DOHH2 (cell line): ENCODE data around the gene HMGN1.

Experiments
- H3F3A ChIP-seq: fragments of 200-600 bp; sonication (generic), shearing (Covaris generic); 2 replicates; pipeline ENCODE4 v1.6.0; 2016; ENCODE audit warnings: antibody characterized with exemption, mild to moderate bottlenecking; ENCODE audit not compliant: control insufficient read depth, insufficient read depth
- H3K27ac ChIP-seq: fragments of 200-600 bp; sonication (generic); 2 replicates; pipeline ENCODE4 v1.5.1; 2014; ENCODE audit warnings: low read depth, mild to moderate bottlenecking, low read length, moderate library complexity
- H3K27me3 ChIP-seq: fragments of 200-600 bp; sonication (generic); 2 replicates; pipeline ENCODE4 v1.6.1; 2014; ENCODE audit warnings: mild to moderate bottlenecking, low read length, mixed read lengths; ENCODE audit not compliant: control insufficient read depth
- H3K36me3 ChIP-seq: fragments of 200-600 bp; sonication (generic); 2 replicates; pipeline ENCODE4 v1.6.1; 2014; ENCODE audit warnings: mild to moderate bottlenecking, low read length, moderate library complexity, mixed read lengths; ENCODE audit not compliant: control insufficient read depth
- H3K4me1 ChIP-seq: fragments of 200-600 bp; sonication (generic); 2 replicates; pipeline ENCODE4 v1.6.1; 2014; ENCODE audit warnings: mild to moderate bottlenecking, low read length, mixed read lengths; ENCODE audit not compliant: control insufficient read depth
- H3K4me2 ChIP-seq: fragments of 200-600 bp; sonication (generic); 2 replicates; pipeline ENCODE4 v1.6.0; 2014; ENCODE audit warnings: mild to moderate bottlenecking, low read length, moderate library complexity
- H3K4me3 ChIP-seq: fragments of 200-600 bp; sonication (generic); 2 replicates; pipeline ENCODE4 v1.5.1; 2014; ENCODE audit warnings: mild to moderate bottlenecking, low read length, mixed read lengths
- H3K79me2 ChIP-seq: fragments of 200-600 bp; sonication (generic); 2 replicates; pipeline ENCODE4 v1.6.1; 2014; ENCODE audit warnings: mild to moderate bottlenecking, low read length, mixed read lengths; ENCODE audit not compliant: control insufficient read depth
- H3K9me2 ChIP-seq: fragments of 200-600 bp; sonication (generic); replicated peaks from 2 replicates; pipeline ENCODE4 v1.6.1; 2014; ENCODE audit warnings: mild to moderate bottlenecking, low read length, mixed read lengths; ENCODE audit not compliant: control insufficient read depth
- H3K9me3 ChIP-seq: fragments of 200-600 bp; sonication (generic); 2 replicates; pipeline ENCODE4 v1.6.1; 2014; ENCODE audit warnings: antibody characterized with exemption, low read length, mixed read lengths; ENCODE audit not compliant: control insufficient read depth, insufficient read depth
- H4K20me1 ChIP-seq: fragments of 200-600 bp; sonication (generic); 2 replicates; pipeline ENCODE4 v1.6.0; 2014; ENCODE audit warnings: low read depth, mild to moderate bottlenecking, antibody characterized with exemption, low read length, moderate library complexity; ENCODE audit not compliant: control insufficient read depth, insufficient read depth
- CTCF ChIP-seq: fragments of 200-600 bp; sonication (generic); IDR thresholded peaks from one replicate; pipeline ENCODE4 v1.5.1; 2014; ENCODE audit warnings: antibody characterized with exemption, mild to moderate bottlenecking, low read depth, low read length; ENCODE audit not compliant: poor library complexity, severe bottlenecking
- EZH2phosphoT487 ChIP-seq: fragments of 200-600 bp; sonication (generic); IDR thresholded peaks from 2 replicates; pipeline ENCODE4 v1.6.1; 2017; ENCODE audit warnings: borderline replicate concordance, mild to moderate bottlenecking, antibody characterized with exemption, low read length, moderate library complexity, mixed read lengths

HMGN1 gene

DNA sequence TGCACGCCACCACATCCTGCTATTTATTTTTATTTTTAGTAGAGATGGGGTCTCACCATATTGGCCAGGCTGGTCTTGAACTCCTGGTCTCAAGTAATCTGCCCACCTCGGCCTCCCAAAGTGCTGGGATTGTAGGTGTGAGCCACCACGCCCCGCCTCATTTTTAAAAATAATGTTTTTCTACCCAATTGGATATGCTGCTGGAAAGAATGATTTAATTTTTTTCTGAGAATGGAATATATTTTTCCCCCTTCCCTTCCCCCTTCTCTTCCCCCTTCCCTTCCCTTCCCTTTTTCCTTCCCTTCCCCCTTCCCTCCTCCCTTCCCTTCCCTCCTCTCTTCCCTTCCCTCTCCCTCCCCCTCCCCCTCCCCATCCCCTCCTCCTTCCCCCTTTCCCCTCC is 17.7 kb upstream of the HMGN1 start:
- Histone ChIP-seq H3F3A (no peaks in the 10 kb centered on the region), H4K20me1 (no peaks in the 10 kb centered on the region), H3K36me3 (no peaks in the 10 kb centered on the region), H3K27ac (no peak overlapping the region), H3K9me2 (no peaks in the 10 kb centered on the region), H3K4me2 (no peak overlapping the region), H3K9me3 (no peaks in the 10 kb centered on the region), H3K27me3 (no peaks in the 10 kb centered on the region), H3K4me1 (peaks cover 13% of the 10 kb centered on the region), H3K79me2 (no peaks in the 10 kb centered on the region), H3K4me3 (no peak overlapping the region)
- no peak for TF ChIP-seq EZH2phosphoT487
- TF ChIP-seq CTCF: no peak

DNA sequence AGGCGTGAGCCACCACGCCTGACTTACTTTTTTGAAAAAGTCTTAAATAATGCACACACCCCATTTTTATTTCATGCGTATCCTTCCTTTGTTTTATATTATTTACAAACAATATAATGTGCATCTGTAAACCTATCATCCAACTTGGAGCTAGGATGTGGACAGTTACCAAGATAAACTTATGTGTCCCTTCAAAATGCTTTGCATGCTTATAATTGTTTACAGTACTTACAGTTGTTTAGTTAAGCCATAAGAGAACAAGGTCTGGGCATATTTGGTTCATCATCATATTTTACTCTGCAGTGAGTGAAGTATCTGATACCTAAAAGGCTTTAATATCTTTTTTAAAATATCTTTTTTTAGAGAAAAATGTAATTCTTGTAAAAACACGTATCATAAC is 16.1 kb upstream of the HMGN1 start:
- H3K79me2 ChIP-seq: no peaks in the 10 kb centered on the region
- H3K27me3 ChIP-seq: no peaks in the 10 kb centered on the region
- H3K4me3 ChIP-seq: no peak overlapping the region
- H3K9me3 ChIP-seq: no peaks in the 10 kb centered on the region
- H3K9me2 ChIP-seq: no peaks in the 10 kb centered on the region
- H3F3A ChIP-seq: no peaks in the 10 kb centered on the region
- H3K4me1 ChIP-seq: no peaks in the 10 kb centered on the region
- no peak overlapping the region for H3K4me2 ChIP-seq
- H4K20me1 ChIP-seq: no peaks in the 10 kb centered on the region
- no peaks in the 10 kb centered on the region for H3K36me3 ChIP-seq
- no peak for TF ChIP-seq CTCF
- TF ChIP-seq EZH2phosphoT487: no peak
- H3K27ac ChIP-seq: no peak overlapping the region

- no peaks in the 10 kb centered on the region for H3K27me3 ChIP-seq
- H3K79me2 ChIP-seq: no peaks in the 10 kb centered on the region
- H3K9me3 ChIP-seq: no peaks in the 10 kb centered on the region
- no peaks in the 10 kb centered on the region for H3F3A ChIP-seq
- no peaks in the 10 kb centered on the region for H4K20me1 ChIP-seq
- no peak for TF ChIP-seq EZH2phosphoT487
- no peak for TF ChIP-seq CTCF
- H3K36me3 ChIP-seq: no peaks in the 10 kb centered on the region
- no peaks in the 10 kb centered on the region for H3K9me2 ChIP-seq
- H3K4me3 ChIP-seq: no peak overlapping the region
- no peak overlapping the region for H3K4me2 ChIP-seq
- H3K4me1 ChIP-seq: no peaks in the 10 kb centered on the region
- H3K27ac ChIP-seq: no peak overlapping the region
Measured at GRCh38 chr21:39363607-39364555, 15.0 kb upstream of the HMGN1 start.
